WTC11 (cell line): ENCODE measurements around the gene FARP2. TPM values are rescaled to one million over a fixed set of nuclear protein-coding genes. Genes with fewer than 3 reads are reported as not detected.

Experiments used
- ATAC-seq: fragments of 200-7000 bp; cut with Tn5 transposase; 2 replicates; pipeline ENCODE4 v1.10.0; 2021; ENCODE audit warnings: mild to moderate bottlenecking, moderate library complexity
- CTCF ChIA-PET: fragments of 300-600 bp; sonication (Branson Sonifier 250); formaldehyde crosslinking; loops from one replicate; lab custom pipeline; 2021; ENCODE audit warnings: antibody characterized with exemption; lab: Charles Lee
- POLR2A ChIA-PET: fragments of 350-600 bp; sonication (Branson Sonifier 250); formaldehyde crosslinking; loops from one replicate; lab custom pipeline; 2021; ENCODE audit warnings: antibody characterized with exemption; lab: Charles Lee
- DNase-seq: peaks from one replicate; pipeline ENCODE4 v3.0.0; 2021; ENCODE audit warnings: low spot score
- H3K27ac Mint-ChIP-seq: 2 replicates; pipeline ENCODE4 v1.8.0; 2021; ENCODE audit warnings: mixed read lengths
- H3K27me3 Mint-ChIP-seq: 2 replicates; pipeline ENCODE4 v1.8.0; 2021; ENCODE audit warnings: low read depth, mild to moderate bottlenecking, moderate library complexity, mixed read lengths
- H3K36me3 Mint-ChIP-seq: 2 replicates; pipeline ENCODE4 v1.8.0; 2021; ENCODE audit warnings: mixed read lengths
- H3K4me1 Mint-ChIP-seq: 2 replicates; pipeline ENCODE4 v1.8.0; 2022; ENCODE audit warnings: mixed read lengths
- H3K4me3 Mint-ChIP-seq: 2 replicates; pipeline ENCODE4 v1.8.0; 2021; ENCODE audit warnings: mild to moderate bottlenecking, moderate library complexity, mixed read lengths
- H3K9me3 Mint-ChIP-seq: 2 replicates; pipeline ENCODE4 v1.8.0; 2021; ENCODE audit warnings: mixed read lengths
- ELF4 ChIP-seq: sonication (generic); formaldehyde crosslinking; IDR thresholded peaks from 2 replicates; pipeline ENCODE4 v1.8.1; 2022; ENCODE audit warnings: low read depth, mild to moderate bottlenecking, moderate library complexity, missing genetic modification reagents
- ESRRA ChIP-seq: sonication (generic); formaldehyde crosslinking; IDR thresholded peaks from 2 replicates; pipeline ENCODE4 v1.8.1; 2022; ENCODE audit warnings: mild to moderate bottlenecking, missing genetic modification reagents, borderline replicate concordance
- GRHL2 ChIP-seq: fragments of 250-450 bp; sonication (Bioruptor Pico); IDR thresholded peaks from 2 replicates; pipeline ENCODE4 v1.8.0; 2022; ENCODE audit warnings: mild to moderate bottlenecking, moderate library complexity; ENCODE audit not compliant: insufficient replicate concordance, severe bottlenecking
- IRF2 ChIP-seq: sonication (generic); formaldehyde crosslinking; IDR thresholded peaks from 2 replicates; pipeline ENCODE4 v1.8.0; 2022; ENCODE audit warnings: low read depth, missing genetic modification reagents, borderline replicate concordance
- MYBL2 ChIP-seq: sonication (generic); formaldehyde crosslinking; IDR thresholded peaks from 2 replicates; pipeline ENCODE4 v1.8.1; 2023; ENCODE audit warnings: mild to moderate bottlenecking, moderate library complexity, missing genetic modification reagents
- SMAD3 ChIP-seq: sonication (generic); formaldehyde crosslinking; IDR thresholded peaks from 2 replicates; pipeline ENCODE4 v1.8.0; 2022; ENCODE audit warnings: missing genetic modification reagents, mild to moderate bottlenecking, borderline replicate concordance
- SOX15 ChIP-seq: fragments of 250-450 bp; sonication (Bioruptor Pico); IDR thresholded peaks from 2 replicates; pipeline ENCODE4 v1.9.0; 2021; ENCODE audit warnings: mild to moderate bottlenecking
- USF1 ChIP-seq: sonication (generic); formaldehyde crosslinking; IDR thresholded peaks from 2 replicates; pipeline ENCODE4 v1.8.0; 2022; ENCODE audit warnings: mild to moderate bottlenecking, missing genetic modification reagents
- ZNF219 ChIP-seq: sonication (generic); formaldehyde crosslinking; IDR thresholded peaks from 2 replicates; pipeline ENCODE4 v1.8.0; 2023; ENCODE audit warnings: missing genetic modification reagents, mild to moderate bottlenecking, borderline replicate concordance
- ZNF232 ChIP-seq: sonication (generic); formaldehyde crosslinking; IDR thresholded peaks from 2 replicates; pipeline ENCODE4 v1.8.0; 2022; ENCODE audit warnings: mild to moderate bottlenecking, missing genetic modification reagents
- total RNA-seq: library from RNA; stranded (reverse); gene quantifications from 3 replicates; pipeline ENCODE4 v1.2.3, GENCODE V29; 2021
- TF ChIP-seq, protein P1 (sequence below): sonication (generic); formaldehyde crosslinking; IDR thresholded peaks from 2 replicates; pipeline ENCODE4 v1.8.0; 2022; ENCODE audit warnings: missing genetic modification reagents
- TF ChIP-seq, protein P2 (sequence below): fragments of 250-450 bp; sonication (Bioruptor Pico); IDR thresholded peaks from 2 replicates; pipeline ENCODE4 v1.9.0; 2021; ENCODE audit warnings: mild to moderate bottlenecking
- TF ChIP-seq, protein P3 (sequence below): sonication (generic); formaldehyde crosslinking; IDR thresholded peaks from 2 replicates; pipeline ENCODE4 v1.8.0; 2023; ENCODE audit warnings: missing genetic modification reagents
- TF ChIP-seq, protein P4 (sequence below): sonication (generic); formaldehyde crosslinking; conservative IDR thresholded peaks from 2 replicates; pipeline ENCODE4 v1.8.1; 2023; ENCODE audit warnings: mild to moderate bottlenecking, low read depth, missing genetic modification reagents, moderate library complexity

FARP2 gene
- total RNA-seq, 1 experiment from 2014 or later = 37.8 TPM

DNA sequence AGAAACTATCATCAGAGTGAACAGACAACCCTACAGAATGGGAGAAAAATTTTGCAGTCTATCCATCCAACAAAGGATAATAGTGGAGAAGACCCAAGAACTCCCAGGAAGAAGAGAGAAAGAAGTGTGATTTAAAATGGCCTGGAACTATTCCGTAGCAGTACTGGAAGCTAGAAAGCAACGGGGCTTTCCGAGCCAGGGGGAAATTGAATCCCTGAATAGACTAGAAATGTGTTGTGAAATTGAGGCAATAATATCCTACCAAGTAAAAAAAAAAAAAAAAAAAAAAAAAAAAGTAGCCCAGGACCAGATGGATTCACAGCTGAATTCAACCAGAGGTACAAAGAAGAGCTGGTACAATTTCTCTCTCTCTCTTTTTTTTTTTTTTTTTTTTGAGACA lies 69.3 kb downstream of the FARP2 start:
- H3K4me1 Mint-ChIP-seq = no peaks in the 10 kb centered on the region
- POLR2A ChIA-PET = interaction anchor here (0.6 kb wide), 1 partner anchor 303 kb away, joined by 5 read pairs; no protein-coding TSS in a partner anchor

GRCh38 chr2:241430178-241430577 lies 74.1 kb downstream of the FARP2 start:
- H3K4me3 Mint-ChIP-seq = no peak overlapping the region
- TF ChIP-seq ESRRA (CRISPR knock-in tag) = no peak
- no peak for TF ChIP-seq USF1
- no peak for TF ChIP-seq SOX15 (CRISPR knock-in tag)
- no peak for TF ChIP-seq ZNF232 (CRISPR knock-in tag)
- no peak for TF ChIP-seq GRHL2
- TF ChIP-seq IRF2 (CRISPR knock-in tag) = no peak
- TF ChIP-seq, protein P1, sequence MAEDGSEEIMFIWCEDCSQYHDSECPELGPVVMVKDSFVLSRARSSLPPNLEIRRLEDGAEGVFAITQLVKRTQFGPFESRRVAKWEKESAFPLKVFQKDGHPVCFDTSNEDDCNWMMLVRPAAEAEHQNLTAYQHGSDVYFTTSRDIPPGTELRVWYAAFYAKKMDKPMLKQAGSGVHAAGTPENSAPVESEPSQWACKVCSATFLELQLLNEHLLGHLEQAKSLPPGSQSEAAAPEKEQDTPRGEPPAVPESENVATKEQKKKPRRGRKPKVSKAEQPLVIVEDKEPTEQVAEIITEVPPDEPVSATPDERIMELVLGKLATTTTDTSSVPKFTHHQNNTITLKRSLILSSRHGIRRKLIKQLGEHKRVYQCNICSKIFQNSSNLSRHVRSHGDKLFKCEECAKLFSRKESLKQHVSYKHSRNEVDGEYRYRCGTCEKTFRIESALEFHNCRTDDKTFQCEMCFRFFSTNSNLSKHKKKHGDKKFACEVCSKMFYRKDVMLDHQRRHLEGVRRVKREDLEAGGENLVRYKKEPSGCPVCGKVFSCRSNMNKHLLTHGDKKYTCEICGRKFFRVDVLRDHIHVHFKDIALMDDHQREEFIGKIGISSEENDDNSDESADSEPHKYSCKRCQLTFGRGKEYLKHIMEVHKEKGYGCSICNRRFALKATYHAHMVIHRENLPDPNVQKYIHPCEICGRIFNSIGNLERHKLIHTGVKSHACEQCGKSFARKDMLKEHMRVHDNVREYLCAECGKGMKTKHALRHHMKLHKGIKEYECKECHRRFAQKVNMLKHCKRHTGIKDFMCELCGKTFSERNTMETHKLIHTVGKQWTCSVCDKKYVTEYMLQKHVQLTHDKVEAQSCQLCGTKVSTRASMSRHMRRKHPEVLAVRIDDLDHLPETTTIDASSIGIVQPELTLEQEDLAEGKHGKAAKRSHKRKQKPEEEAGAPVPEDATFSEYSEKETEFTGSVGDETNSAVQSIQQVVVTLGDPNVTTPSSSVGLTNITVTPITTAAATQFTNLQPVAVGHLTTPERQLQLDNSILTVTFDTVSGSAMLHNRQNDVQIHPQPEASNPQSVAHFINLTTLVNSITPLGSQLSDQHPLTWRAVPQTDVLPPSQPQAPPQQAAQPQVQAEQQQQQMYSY (CRISPR knock-in tag) = no peak
- TF ChIP-seq, protein P2, sequence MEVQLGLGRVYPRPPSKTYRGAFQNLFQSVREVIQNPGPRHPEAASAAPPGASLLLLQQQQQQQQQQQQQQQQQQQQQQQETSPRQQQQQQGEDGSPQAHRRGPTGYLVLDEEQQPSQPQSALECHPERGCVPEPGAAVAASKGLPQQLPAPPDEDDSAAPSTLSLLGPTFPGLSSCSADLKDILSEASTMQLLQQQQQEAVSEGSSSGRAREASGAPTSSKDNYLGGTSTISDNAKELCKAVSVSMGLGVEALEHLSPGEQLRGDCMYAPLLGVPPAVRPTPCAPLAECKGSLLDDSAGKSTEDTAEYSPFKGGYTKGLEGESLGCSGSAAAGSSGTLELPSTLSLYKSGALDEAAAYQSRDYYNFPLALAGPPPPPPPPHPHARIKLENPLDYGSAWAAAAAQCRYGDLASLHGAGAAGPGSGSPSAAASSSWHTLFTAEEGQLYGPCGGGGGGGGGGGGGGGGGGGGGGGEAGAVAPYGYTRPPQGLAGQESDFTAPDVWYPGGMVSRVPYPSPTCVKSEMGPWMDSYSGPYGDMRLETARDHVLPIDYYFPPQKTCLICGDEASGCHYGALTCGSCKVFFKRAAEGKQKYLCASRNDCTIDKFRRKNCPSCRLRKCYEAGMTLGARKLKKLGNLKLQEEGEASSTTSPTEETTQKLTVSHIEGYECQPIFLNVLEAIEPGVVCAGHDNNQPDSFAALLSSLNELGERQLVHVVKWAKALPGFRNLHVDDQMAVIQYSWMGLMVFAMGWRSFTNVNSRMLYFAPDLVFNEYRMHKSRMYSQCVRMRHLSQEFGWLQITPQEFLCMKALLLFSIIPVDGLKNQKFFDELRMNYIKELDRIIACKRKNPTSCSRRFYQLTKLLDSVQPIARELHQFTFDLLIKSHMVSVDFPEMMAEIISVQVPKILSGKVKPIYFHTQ (CRISPR knock-in tag) = no peak
- TF ChIP-seq SMAD3 = no peak
- TF ChIP-seq, protein P3, sequence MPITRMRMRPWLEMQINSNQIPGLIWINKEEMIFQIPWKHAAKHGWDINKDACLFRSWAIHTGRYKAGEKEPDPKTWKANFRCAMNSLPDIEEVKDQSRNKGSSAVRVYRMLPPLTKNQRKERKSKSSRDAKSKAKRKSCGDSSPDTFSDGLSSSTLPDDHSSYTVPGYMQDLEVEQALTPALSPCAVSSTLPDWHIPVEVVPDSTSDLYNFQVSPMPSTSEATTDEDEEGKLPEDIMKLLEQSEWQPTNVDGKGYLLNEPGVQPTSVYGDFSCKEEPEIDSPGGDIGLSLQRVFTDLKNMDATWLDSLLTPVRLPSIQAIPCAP (CRISPR knock-in tag) = no peak
- no peak for TF ChIP-seq ZNF219 (CRISPR knock-in tag)
- TF ChIP-seq, all 79 proteins: peak for 0
- no peak for ATAC-seq
- CTCF ChIA-PET = no interaction called here
- Mint-ChIP-seq H3K27ac (no peak overlapping the region), H3K9me3 (peaks cover 11% of the 10 kb centered on the region), H3K4me1 (no peaks in the 10 kb centered on the region), H3K27me3 (no peaks in the 10 kb centered on the region), H3K36me3 (peaks cover 38% of the 10 kb centered on the region)
- DNase-seq = no peak
- POLR2A ChIA-PET = no interaction called here

More for the DNA sequence above, 69.3 kb downstream of the FARP2 start:
- Mint-ChIP-seq H3K27ac (no peak overlapping the region), H3K36me3 (peaks cover 45% of the 10 kb centered on the region), H3K27me3 (no peaks in the 10 kb centered on the region), H3K4me3 (no peak overlapping the region), H3K9me3 (peaks cover 37% of the 10 kb centered on the region)
- no peak for TF ChIP-seq ELF4 (CRISPR knock-in tag)
- TF ChIP-seq, protein P2 (CRISPR knock-in tag) = no peak
- TF ChIP-seq, protein P4, sequence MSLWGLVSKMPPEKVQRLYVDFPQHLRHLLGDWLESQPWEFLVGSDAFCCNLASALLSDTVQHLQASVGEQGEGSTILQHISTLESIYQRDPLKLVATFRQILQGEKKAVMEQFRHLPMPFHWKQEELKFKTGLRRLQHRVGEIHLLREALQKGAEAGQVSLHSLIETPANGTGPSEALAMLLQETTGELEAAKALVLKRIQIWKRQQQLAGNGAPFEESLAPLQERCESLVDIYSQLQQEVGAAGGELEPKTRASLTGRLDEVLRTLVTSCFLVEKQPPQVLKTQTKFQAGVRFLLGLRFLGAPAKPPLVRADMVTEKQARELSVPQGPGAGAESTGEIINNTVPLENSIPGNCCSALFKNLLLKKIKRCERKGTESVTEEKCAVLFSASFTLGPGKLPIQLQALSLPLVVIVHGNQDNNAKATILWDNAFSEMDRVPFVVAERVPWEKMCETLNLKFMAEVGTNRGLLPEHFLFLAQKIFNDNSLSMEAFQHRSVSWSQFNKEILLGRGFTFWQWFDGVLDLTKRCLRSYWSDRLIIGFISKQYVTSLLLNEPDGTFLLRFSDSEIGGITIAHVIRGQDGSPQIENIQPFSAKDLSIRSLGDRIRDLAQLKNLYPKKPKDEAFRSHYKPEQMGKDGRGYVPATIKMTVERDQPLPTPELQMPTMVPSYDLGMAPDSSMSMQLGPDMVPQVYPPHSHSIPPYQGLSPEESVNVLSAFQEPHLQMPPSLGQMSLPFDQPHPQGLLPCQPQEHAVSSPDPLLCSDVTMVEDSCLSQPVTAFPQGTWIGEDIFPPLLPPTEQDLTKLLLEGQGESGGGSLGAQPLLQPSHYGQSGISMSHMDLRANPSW (CRISPR knock-in tag) = no peak
- no peak for TF ChIP-seq MYBL2 (CRISPR knock-in tag)
- DNase-seq (no peak), ATAC-seq (no peak)
- CTCF ChIA-PET = no interaction called here
